NT2/D1 (cell line): ENCODE data around the gene KRT71.
A peak's percentile ranks its signal among the peaks of the same experiment; 100 is the strongest.
"Not testable (repeated sequence)": the region's sequence is repeated elsewhere in the genome, so short reads cannot be mapped to it uniquely, and the experiment has no call there.

Experiments used
- DNase-seq: peaks from one replicate; pipeline ENCODE4 v3.0.0-alpha.2; 2011; ENCODE audit warnings: low read depth, low spot score
- H3K27me3 ChIP-seq: 2 replicates; pipeline ENCODE4 v1.6.0; 2011; ENCODE audit warnings: mild to moderate bottlenecking; ENCODE audit not compliant: insufficient read length, insufficient read depth
- H3K36me3 ChIP-seq: 2 replicates; pipeline ENCODE4 v1.6.1; 2011; ENCODE audit warnings: mild to moderate bottlenecking, low read length, mixed read lengths; ENCODE audit not compliant: insufficient read depth, insufficient read length
- H3K4me1 ChIP-seq: 2 replicates; pipeline ENCODE4 v1.5.1; 2011; ENCODE audit not compliant: insufficient read depth, insufficient read length
- H3K4me3 ChIP-seq: 2 replicates; pipeline ENCODE4 v1.5.1; 2011; ENCODE audit warnings: low read depth; ENCODE audit not compliant: insufficient read length
- H3K9ac ChIP-seq: 2 replicates; pipeline ENCODE4 v1.6.0; 2011; ENCODE audit warnings: low read depth; ENCODE audit not compliant: insufficient read length
- H3K9me3 ChIP-seq: 2 replicates; pipeline ENCODE4 v1.5.1; 2011; ENCODE audit warnings: mild to moderate bottlenecking, low read length; ENCODE audit not compliant: insufficient read depth
- SUZ12 ChIP-seq: IDR thresholded peaks from 2 replicates; pipeline ENCODE4 v1.6.1; 2011; ENCODE audit not compliant: insufficient read length, insufficient read depth; ENCODE audit errors: extremely low read depth
- YY1 ChIP-seq: IDR thresholded peaks from 2 replicates; pipeline ENCODE4 v1.6.1; 2011; ENCODE audit not compliant: insufficient read length, insufficient read depth
- ZNF274 ChIP-seq: IDR thresholded peaks from 2 replicates; pipeline ENCODE4 v1.6.1; 2011; ENCODE audit warnings: mild to moderate bottlenecking, low read depth, low read length

The KRT71 gene

DNA sequence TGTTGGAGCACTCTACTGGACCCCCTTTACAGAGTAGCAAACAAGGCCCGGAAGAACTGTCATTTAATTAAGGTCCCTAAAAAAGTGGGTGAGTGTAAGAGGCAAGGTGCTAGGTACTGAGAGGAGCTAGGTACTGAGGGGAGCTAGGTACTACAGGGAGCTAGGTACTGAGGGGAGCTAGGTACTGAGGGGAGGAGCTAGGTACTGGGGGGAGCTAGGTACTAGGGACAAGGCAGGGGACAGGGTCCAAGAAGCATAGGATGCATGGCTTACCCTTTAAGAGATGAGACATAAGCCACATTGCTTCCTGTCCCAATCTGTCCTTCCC, 37.7 kb downstream of the KRT71 start:
- no peak for TF ChIP-seq SUZ12
- no peak for TF ChIP-seq ZNF274
- peaks cover 2% of the 10 kb centered on the region for H3K27me3 ChIP-seq
- DNase-seq = no peak
- no peaks in the 10 kb centered on the region for H3K36me3 ChIP-seq
- no peak overlapping the region for H3K9ac ChIP-seq
- peaks cover 11% of the 10 kb centered on the region for H3K9me3 ChIP-seq
- no peak overlapping the region for H3K4me3 ChIP-seq
- no peaks in the 10 kb centered on the region for H3K4me1 ChIP-seq

DNA sequence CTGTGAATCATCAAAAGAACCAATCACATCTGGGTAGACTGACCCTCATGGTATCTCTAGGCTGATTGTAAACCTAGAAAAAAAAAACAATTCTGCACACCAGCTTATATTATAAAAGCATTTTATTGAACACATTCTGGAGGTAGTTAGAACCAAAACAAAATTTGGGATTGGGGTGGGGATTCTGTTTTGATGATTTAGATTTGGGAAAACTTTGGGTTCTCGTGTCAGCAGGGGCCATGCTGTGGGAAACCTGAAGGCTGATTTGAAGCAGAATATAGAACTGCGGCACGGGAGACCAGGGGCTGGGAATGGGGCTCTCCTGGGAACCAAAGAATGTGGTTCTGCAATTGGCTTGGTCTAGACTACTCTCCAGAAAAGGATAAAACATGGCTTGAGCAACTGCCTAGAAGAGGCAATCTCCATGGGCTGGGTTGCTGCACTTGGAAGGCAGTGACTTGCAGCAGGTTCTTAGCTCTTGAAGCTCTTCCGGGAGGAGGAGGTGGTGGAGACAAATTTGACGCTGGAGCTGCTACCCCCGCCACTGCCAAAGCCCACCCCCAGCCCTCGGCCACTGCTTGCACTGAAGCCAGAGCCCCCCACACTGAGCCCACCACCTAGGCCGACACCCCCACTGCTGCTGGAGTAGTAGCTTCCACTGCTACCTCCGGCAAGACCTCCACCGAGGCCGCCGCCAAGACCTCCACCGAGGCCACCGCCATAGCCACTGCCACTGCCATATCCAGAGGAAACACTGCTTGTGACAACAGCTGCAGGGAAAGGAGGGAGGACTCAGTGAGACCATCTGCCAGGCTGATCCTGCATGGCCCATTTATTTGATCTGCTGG, 38.2 kb downstream of the KRT71 start:
- peaks cover 2% of the 10 kb centered on the region for H3K27me3 ChIP-seq
- TF ChIP-seq SUZ12 = no peak
- no peak for TF ChIP-seq YY1
- no peak for TF ChIP-seq ZNF274

GRCh38 chr12:52513736-52514135, 39.2 kb downstream of the KRT71 start:
- Histone ChIP-seq H3K4me1 (no peaks in the 10 kb centered on the region), H3K4me3 (no peak overlapping the region), H3K27me3 (peaks cover 2% of the 10 kb centered on the region), H3K9me3 (peaks cover 12% of the 10 kb centered on the region), H3K9ac (no peak overlapping the region), H3K36me3 (no peaks in the 10 kb centered on the region)
- TF ChIP-seq ZNF274 (no peak), SUZ12 (no peak), YY1 (no peak)
- no peak for DNase-seq

More for the DNA sequence above, 38.2 kb downstream of the KRT71 start:
- H3K9me3 ChIP-seq = peaks cover 12% of the 10 kb centered on the region
- DNase-seq = no peak
- H3K4me1 ChIP-seq = no peaks in the 10 kb centered on the region
- no peak overlapping the region for H3K9ac ChIP-seq
- no peaks in the 10 kb centered on the region for H3K36me3 ChIP-seq
- H3K4me3 ChIP-seq = no peak overlapping the region

DNA sequence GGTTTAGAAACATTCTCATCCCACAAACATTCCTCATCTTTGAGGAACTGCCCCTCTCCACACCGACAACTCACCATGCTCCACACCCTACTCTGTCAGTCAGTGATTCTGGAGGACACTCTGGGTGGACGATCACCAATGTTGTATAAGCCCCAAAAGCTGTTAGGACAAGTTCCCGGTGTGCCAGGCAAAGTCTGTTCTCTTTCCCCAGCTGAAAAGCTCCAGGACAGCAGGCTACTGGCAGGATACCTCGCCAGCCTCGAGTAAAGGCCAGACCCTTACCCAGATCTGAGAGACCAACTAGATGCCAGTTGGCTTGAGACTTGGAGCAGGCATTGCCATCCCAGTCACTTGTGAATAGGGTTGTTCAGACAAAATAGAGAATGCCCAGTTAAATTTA, 44.7 kb downstream of the KRT71 start:
- no peak for DNase-seq
- H3K9ac ChIP-seq = no peak overlapping the region
- no peak overlapping the region for H3K4me3 ChIP-seq
- peaks cover 12% of the 10 kb centered on the region for H3K9me3 ChIP-seq
- no peaks in the 10 kb centered on the region for H3K4me1 ChIP-seq
- no peaks in the 10 kb centered on the region for H3K36me3 ChIP-seq
- no peak for TF ChIP-seq ZNF274
- no peak for TF ChIP-seq SUZ12
- TF ChIP-seq YY1 = no peak
- no peaks in the 10 kb centered on the region for H3K27me3 ChIP-seq

DNA sequence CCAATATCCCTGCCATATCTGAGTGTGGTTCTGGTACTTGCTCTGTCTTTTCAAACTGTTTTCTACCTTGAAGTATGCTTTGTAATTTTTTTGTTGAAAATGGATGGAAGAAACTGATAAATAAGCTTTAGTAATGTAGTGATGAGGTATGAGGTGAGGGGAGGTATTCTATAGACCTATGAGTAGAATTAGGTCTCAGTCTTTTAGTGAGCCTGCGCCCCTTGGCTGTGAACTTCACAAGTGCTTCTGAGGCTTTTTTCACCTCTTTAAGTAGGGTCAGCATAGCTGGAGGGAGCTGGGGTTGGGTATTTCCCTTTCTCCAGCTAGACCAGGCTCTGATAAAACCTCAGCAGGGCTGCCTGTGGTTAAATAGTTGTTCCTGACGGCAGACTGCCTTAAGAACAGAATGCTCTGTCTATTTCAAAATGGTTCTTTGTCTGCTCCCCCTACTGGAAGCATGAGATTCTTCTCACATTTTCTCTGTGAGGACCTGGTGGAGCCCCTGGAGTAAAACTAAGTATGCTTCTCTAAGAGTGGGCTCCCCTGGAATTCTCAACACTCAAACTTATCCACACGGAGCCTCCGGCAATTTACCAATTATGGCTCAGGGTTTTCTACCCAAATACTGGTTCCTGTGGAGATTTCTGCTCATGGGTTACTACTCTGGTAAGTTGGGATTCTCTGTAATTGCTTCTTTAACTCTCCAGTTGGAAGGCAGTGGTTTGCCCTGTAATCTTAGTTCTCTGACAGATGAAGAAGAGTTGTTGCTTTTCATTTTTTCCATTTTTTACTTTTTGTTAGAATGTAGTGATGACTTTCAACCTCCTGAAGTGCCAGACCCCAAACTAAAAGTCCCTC, 45.9 kb downstream of the KRT71 start:
- TF ChIP-seq YY1 (no peak), SUZ12 (no peak), ZNF274 (no peak)
- no peaks in the 10 kb centered on the region for H3K36me3 ChIP-seq
- peak; percentile 48 for DNase-seq
- H3K9ac ChIP-seq = no peak overlapping the region
- H3K27me3 ChIP-seq = no peaks in the 10 kb centered on the region
- H3K4me3 ChIP-seq = no peak overlapping the region
- peaks cover 12% of the 10 kb centered on the region for H3K9me3 ChIP-seq
- H3K4me1 ChIP-seq = no peaks in the 10 kb centered on the region

DNA sequence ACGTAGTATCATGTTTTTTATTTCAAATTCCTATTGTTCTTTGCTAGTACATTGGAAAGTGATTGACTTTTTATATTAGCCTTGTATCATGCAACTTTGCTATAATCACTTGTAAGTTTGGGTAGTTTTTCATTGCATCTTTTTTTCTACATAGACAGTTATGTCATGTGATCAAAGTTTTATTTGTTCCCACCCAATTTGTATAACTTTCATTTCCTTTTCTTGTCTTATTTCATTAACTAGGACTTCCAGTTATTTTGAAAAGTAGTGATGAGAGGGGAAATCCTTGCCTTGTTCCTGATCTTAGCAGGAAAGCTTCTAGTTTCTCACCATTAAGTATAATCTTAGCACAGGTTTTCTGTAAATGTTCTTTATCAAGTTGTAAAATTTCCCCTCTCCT, 50.1 kb downstream of the KRT71 start:
- H3K9me3 ChIP-seq = peaks cover 15% of the 10 kb centered on the region; the same call in 1 of the 2 replicates
- no peaks in the 10 kb centered on the region for H3K36me3 ChIP-seq
- no peak overlapping the region for H3K4me3 ChIP-seq
- no peaks in the 10 kb centered on the region for H3K27me3 ChIP-seq
- H3K9ac ChIP-seq = no peak overlapping the region
- H3K4me1 ChIP-seq = no peaks in the 10 kb centered on the region
- TF ChIP-seq ZNF274 = no peak
- TF ChIP-seq YY1 = no peak
- TF ChIP-seq SUZ12 = no peak
- no peak for DNase-seq

DNA sequence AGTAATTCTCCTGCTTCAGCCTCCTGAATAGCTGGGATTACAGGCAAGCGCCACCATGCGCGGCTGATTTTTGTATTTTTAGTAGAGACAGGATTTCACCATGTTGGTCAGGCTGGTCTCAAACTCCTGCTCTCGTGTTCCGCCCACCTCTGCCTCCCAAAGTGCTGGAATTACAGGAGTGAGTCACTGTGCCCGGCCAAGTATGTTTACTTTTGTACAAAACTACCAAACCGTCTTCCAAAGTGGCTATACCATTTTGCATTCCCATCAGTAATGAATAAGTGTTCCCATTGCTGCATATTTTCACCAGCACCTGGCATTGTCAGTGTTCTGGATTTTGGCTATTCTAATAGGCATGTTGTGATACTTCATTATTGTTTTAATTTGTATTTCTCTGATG, 51.5 kb downstream of the KRT71 start:
- peaks cover 4% of the 10 kb centered on the region for H3K4me1 ChIP-seq
- peaks cover 15% of the 10 kb centered on the region; the same call in 1 of the 2 replicates for H3K9me3 ChIP-seq
- TF ChIP-seq SUZ12 (no peak), YY1 (no peak), ZNF274 (no peak)
- no peak overlapping the region for H3K9ac ChIP-seq
- no peak overlapping the region for H3K4me3 ChIP-seq
- no peak for DNase-seq
- no peaks in the 10 kb centered on the region for H3K36me3 ChIP-seq
- no peaks in the 10 kb centered on the region for H3K27me3 ChIP-seq

DNA sequence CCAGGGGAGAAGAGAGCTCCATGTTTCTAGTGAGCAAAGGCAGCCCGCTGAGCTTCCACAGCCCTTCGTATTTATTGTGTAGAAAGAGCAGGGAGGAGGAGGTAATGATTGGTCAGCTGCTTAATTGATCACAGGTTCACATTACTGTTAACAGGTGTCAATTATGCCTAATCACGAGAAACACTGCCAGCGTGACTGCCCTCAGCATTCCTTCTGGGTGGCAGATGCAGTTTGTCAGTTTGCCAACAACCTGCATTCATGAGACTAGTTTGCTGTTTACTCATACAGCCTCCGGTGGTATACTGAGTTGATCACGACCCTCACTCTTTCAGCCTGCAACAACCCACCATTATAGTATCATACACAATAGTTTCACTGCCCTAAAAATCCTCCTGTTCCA, 52.4 kb downstream of the KRT71 start:
- not testable (repeated sequence) for H3K4me3 ChIP-seq, H3K9ac ChIP-seq, H3K36me3 ChIP-seq, DNase-seq, H3K4me1 ChIP-seq, H3K27me3 ChIP-seq
- peaks cover 15% of the 10 kb centered on the region; the same call in 1 of the 2 replicates for H3K9me3 ChIP-seq
